ENCODE data around the gene GIMD1. TPM values are rescaled to one million over a fixed set of nuclear protein-coding genes. Genes with fewer than 3 reads are reported as not detected.
"Not testable (repeated sequence)": the region's sequence is repeated elsewhere in the genome, so short reads cannot be mapped to it uniquely, and the experiment has no call there.

The GIMD1 gene
- polyA plus RNA-seq, 1 of the 3 experiments (the other 2 are of a cell fraction) = not detected

DNA sequence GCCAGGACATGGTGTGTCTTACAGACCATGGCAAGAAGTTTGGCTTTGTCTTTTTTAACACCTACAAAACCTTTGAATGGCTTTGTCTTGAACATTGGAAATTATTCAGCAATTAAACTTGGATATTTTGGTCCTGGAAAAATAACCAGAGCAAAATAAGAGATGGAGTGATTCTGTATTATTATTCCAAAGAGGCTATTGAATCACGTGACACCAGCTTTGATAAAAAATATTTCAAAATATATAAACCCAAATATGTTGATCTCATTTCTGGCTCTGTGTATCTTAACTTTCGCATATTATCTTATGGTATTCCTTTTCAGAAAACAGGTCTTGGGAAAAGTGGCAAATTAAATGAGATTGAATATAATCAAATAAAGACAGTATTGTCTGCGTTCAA, 32.6 kb upstream of the GIMD1 start:
- Histone ChIP-seq H3K36me3 (replicated peaks in 1 of 2; ENCODE audit: control insufficient read depth in 1 of 2, insufficient read depth in 2 of 2, low read length in 1 of 2) (no peaks in the 10 kb centered on the region), H3K27me3 (ENCODE audit: insufficient read depth) (no peaks in the 10 kb centered on the region), H3K4me3 (ENCODE audit: low read depth in 2 of 2, low read length in 1 of 2) (no peak overlapping the region), H3K4me1 (ENCODE audit: control insufficient read depth in 1 of 2, insufficient read depth in 2 of 2, low read depth in 1 of 2, low read length in 1 of 2) (no peaks in the 10 kb centered on the region), H3K4me2 (no peak overlapping the region), H3K27ac (ENCODE audit: low read depth in 2 of 2, low read length in 1 of 2) (no peak overlapping the region), H3K9me3 (0 out of 2 replicates have a peak, but pooled peaks cover 4% of the 10 kb centered on the region), H2AFZ (ENCODE audit: low read depth) (peak overlapping the region; percentile 12; the same call in 1 of the 2 replicates), H3K9ac (no peak overlapping the region), H4K20me1 (ENCODE audit: insufficient read depth) (no peaks in the 10 kb centered on the region), H3F3A (replicated peaks; ENCODE audit: insufficient read depth) (no peaks in the 10 kb centered on the region), H3K79me2 (ENCODE audit: insufficient read depth) (no peaks in the 10 kb centered on the region), H3K9me2 (no peaks in the 10 kb centered on the region)
- ChIA-PET POLR2A (no interaction called here), CTCF (no interaction called here)
- DNase-seq = no peak
- TF ChIP-seq YY1 (IDR thresholded peaks at IDR 0.05; ENCODE audit: low read depth) (no peak), GATA2 (CRISPR knock-in tag; IDR thresholded peaks at IDR 0.05) (no peak), FOSL2 (IDR thresholded peaks at IDR 0.05; ENCODE audit: borderline replicate concordance, low read depth) (no peak), TEAD4 (IDR thresholded peaks at IDR 0.05; ENCODE audit: borderline replicate concordance, insufficient read depth) (no peak), FOXM1 (IDR thresholded peaks at IDR 0.05; ENCODE audit: low read depth) (no peak)
- TF ChIP-seq, protein P1, sequence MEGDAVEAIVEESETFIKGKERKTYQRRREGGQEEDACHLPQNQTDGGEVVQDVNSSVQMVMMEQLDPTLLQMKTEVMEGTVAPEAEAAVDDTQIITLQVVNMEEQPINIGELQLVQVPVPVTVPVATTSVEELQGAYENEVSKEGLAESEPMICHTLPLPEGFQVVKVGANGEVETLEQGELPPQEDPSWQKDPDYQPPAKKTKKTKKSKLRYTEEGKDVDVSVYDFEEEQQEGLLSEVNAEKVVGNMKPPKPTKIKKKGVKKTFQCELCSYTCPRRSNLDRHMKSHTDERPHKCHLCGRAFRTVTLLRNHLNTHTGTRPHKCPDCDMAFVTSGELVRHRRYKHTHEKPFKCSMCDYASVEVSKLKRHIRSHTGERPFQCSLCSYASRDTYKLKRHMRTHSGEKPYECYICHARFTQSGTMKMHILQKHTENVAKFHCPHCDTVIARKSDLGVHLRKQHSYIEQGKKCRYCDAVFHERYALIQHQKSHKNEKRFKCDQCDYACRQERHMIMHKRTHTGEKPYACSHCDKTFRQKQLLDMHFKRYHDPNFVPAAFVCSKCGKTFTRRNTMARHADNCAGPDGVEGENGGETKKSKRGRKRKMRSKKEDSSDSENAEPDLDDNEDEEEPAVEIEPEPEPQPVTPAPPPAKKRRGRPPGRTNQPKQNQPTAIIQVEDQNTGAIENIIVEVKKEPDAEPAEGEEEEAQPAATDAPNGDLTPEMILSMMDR (IDR thresholded peaks at IDR 0.05) = no peak
- TF ChIP-seq, protein P2, sequence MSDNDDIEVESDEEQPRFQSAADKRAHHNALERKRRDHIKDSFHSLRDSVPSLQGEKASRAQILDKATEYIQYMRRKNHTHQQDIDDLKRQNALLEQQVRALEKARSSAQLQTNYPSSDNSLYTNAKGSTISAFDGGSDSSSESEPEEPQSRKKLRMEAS (IDR thresholded peaks at IDR 0.05; ENCODE audit: low read depth) = no peak
- 27% methylated on average over 3 of the region's 3 CpGs for WGBS (ENCODE audit: low lambda C conversion rate)

DNA sequence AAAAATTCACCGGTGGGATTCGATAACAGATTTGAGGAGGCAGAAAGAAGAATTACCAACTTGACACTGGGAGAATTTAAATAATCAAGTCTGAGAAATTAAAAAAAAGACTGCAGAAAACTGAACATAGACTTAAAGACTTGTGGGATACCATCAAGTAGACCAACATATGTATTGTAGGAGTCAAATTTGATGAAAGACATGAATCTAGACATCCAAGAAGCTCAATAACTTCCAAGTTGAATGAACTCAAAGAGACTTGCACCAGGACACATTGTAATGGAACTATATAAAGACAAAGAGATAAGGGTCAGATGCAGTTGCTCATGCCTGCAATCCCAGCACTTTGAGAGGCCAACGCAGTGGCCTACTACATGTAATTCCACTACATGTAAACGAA, 30.3 kb upstream of the GIMD1 start:
- POLR2A ChIA-PET = not testable (repeated sequence)
- 9% methylated on average over 4 of the region's 4 CpGs for WGBS (ENCODE audit: low lambda C conversion rate)

DNA sequence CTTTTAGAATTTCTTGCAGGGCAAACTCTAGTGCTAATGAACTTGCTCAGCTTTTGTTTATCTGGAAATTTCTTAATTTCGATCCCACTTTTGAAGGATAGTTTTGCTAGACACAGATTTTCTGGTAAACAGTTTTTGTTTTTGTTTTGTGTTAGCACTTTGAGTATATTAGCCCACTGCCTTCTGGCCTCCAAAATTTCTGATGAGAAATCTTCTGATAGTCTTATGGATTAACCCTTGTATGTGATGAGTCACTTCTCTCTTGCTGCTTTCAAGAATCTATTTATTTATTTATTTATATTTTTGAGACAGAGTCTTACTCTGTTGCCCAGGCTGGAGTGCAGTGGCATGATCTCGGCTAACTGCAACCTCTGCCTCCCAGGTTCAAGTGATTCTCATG, 27.0 kb upstream of the GIMD1 start:
- Histone ChIP-seq H3K4me1 (ENCODE audit: control insufficient read depth in 1 of 2, insufficient read depth in 2 of 2, low read depth in 1 of 2, low read length in 1 of 2) (no peaks in the 10 kb centered on the region), H3K9ac (no peak overlapping the region), H3K4me3 (ENCODE audit: low read depth in 2 of 2, low read length in 1 of 2) (no peak overlapping the region), H3K9me3 (peaks cover 22% of the 10 kb centered on the region), H4K20me1 (ENCODE audit: insufficient read depth) (no peaks in the 10 kb centered on the region), H2AFZ (ENCODE audit: low read depth) (no peak overlapping the region), H3K36me3 (replicated peaks in 1 of 2; ENCODE audit: control insufficient read depth in 1 of 2, insufficient read depth in 2 of 2, low read length in 1 of 2) (no peaks in the 10 kb centered on the region), H3F3A (replicated peaks; ENCODE audit: insufficient read depth) (no peaks in the 10 kb centered on the region), H3K27ac (ENCODE audit: low read depth in 2 of 2, low read length in 1 of 2) (no peak overlapping the region), H3K4me2 (no peak overlapping the region), H3K9me2 (no peaks in the 10 kb centered on the region), H3K27me3 (ENCODE audit: insufficient read depth) (no peaks in the 10 kb centered on the region), H3K79me2 (ENCODE audit: insufficient read depth) (no peaks in the 10 kb centered on the region)
- WGBS (ENCODE audit: low lambda C conversion rate) = 2% methylated on average over 2 of the region's 2 CpGs
- CTCF ChIA-PET = no interaction called here
- TF ChIP-seq, protein P3, sequence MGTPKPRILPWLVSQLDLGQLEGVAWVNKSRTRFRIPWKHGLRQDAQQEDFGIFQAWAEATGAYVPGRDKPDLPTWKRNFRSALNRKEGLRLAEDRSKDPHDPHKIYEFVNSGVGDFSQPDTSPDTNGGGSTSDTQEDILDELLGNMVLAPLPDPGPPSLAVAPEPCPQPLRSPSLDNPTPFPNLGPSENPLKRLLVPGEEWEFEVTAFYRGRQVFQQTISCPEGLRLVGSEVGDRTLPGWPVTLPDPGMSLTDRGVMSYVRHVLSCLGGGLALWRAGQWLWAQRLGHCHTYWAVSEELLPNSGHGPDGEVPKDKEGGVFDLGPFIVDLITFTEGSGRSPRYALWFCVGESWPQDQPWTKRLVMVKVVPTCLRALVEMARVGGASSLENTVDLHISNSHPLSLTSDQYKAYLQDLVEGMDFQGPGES (IDR thresholded peaks at IDR 0.05; ENCODE audit: low read depth, low read length) = no peak
- no peak for TF ChIP-seq JUND (IDR thresholded peaks at IDR 0.05)
- TF ChIP-seq MEF2A (IDR thresholded peaks at IDR 0.05; ENCODE audit: borderline replicate concordance, low read depth) = no peak
- TF ChIP-seq, protein P4, sequence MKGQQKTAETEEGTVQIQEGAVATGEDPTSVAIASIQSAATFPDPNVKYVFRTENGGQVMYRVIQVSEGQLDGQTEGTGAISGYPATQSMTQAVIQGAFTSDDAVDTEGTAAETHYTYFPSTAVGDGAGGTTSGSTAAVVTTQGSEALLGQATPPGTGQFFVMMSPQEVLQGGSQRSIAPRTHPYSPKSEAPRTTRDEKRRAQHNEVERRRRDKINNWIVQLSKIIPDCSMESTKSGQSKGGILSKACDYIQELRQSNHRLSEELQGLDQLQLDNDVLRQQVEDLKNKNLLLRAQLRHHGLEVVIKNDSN (IDR thresholded peaks at IDR 0.05; ENCODE audit: borderline replicate concordance, low read depth) = no peak
- TF ChIP-seq, protein P1 (IDR thresholded peaks at IDR 0.05) = no peak
- TF ChIP-seq FOXJ3 (CRISPR knock-in tag; IDR thresholded peaks at IDR 0.05) = no peak
- TF ChIP-seq RAD21 (IDR thresholded peaks at IDR 0.05; ENCODE audit: low read length) = no peak
- no peak for TF ChIP-seq GATA2 (CRISPR knock-in tag; IDR thresholded peaks at IDR 0.05)
- no peak for DNase-seq
- POLR2A ChIA-PET = no interaction called here

More for the DNA sequence above, 30.3 kb upstream of the GIMD1 start:
- H3K27me3 ChIP-seq (ENCODE audit: insufficient read depth); H3K9me2 ChIP-seq; H3K4me1 ChIP-seq (ENCODE audit: control insufficient read depth in 1 of 2, insufficient read depth in 2 of 2, low read depth in 1 of 2, low read length in 1 of 2); H3K4me2 ChIP-seq; H3K9ac ChIP-seq; DNase-seq; H3K36me3 ChIP-seq (replicated peaks in 1 of 2; ENCODE audit: control insufficient read depth in 1 of 2, insufficient read depth in 2 of 2, low read length in 1 of 2); H3K4me3 ChIP-seq (ENCODE audit: low read depth in 2 of 2, low read length in 1 of 2); CTCF ChIA-PET; H4K20me1 ChIP-seq (ENCODE audit: insufficient read depth); H3F3A ChIP-seq (replicated peaks; ENCODE audit: insufficient read depth); H2AFZ ChIP-seq (ENCODE audit: low read depth); H3K27ac ChIP-seq (ENCODE audit: low read depth in 2 of 2, low read length in 1 of 2); H3K79me2 ChIP-seq (ENCODE audit: insufficient read depth): not testable (repeated sequence)
- H3K9me3 ChIP-seq = peaks cover 22% of the 10 kb centered on the region

Data from SK-N-SH (cell line).